HUES6 (cell line): ENCODE measurements around the gene PARP1.

Experiments
- H3K27ac ChIP-seq: 2 replicates; pipeline ENCODE4 v1.7.0; 2013; ENCODE audit warnings: low read depth, mild to moderate bottlenecking, low read length, inconsistent platforms
- H3K27me3 ChIP-seq: 2 replicates; pipeline ENCODE4 v1.6.1; 2013; ENCODE audit warnings: low read length; ENCODE audit not compliant: control insufficient read depth, insufficient read depth
- H3K36me3 ChIP-seq: 2 replicates; pipeline ENCODE4 v1.6.1; 2013; ENCODE audit warnings: low read length; ENCODE audit not compliant: control insufficient read depth, insufficient read depth
- H3K4me1 ChIP-seq: 2 replicates; pipeline ENCODE4 v1.6.1; 2013; ENCODE audit warnings: low read length; ENCODE audit not compliant: control insufficient read depth, insufficient read depth
- H3K4me3 ChIP-seq: 2 replicates; pipeline ENCODE4 v1.5.1; 2013; ENCODE audit warnings: low read depth, low read length
- H3K9ac ChIP-seq: one replicate; pipeline ENCODE4 v1.6.1; 2013; ENCODE audit warnings: mild to moderate bottlenecking, low read length
- H3K9me3 ChIP-seq: 2 replicates; pipeline ENCODE4 v1.6.1; 2013; ENCODE audit warnings: low read depth, low read length; ENCODE audit not compliant: control insufficient read depth, insufficient read depth

The PARP1 gene

GRCh38 chr1:226405411-226405988 is 2.4 kb downstream of the PARP1 start:
- no peaks in the 10 kb centered on the region for H3K9me3 ChIP-seq
- H3K9ac ChIP-seq: peak overlapping the region; percentile 66
- peaks cover 26% of the 10 kb centered on the region for H3K36me3 ChIP-seq
- H3K4me1 ChIP-seq: peaks cover 54% of the 10 kb centered on the region
- H3K27me3 ChIP-seq: no peaks in the 10 kb centered on the region
- peak overlapping the region; percentile 53 for H3K27ac ChIP-seq
- peak overlapping the region; percentile 97 for H3K4me3 ChIP-seq

DNA sequence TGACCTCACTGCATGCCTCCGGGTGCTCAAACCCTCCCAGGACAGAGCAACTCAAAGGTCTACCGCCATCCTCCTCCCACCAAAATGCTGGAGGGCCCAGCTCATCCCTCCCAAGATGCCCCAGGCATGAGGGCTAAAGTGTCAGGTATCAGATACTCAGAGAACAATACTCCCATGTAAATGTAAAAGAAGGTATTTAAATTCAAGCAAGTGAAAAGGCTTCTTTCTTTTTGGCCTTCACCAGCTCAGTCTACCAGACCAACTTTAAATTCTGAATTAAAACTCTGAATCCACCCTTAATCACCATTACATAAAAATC is 3.0 kb downstream of the PARP1 start:
- no peaks in the 10 kb centered on the region for H3K9me3 ChIP-seq
- H3K4me3 ChIP-seq: peak overlapping the region; percentile 97
- peaks cover 54% of the 10 kb centered on the region for H3K4me1 ChIP-seq
- peak overlapping the region; percentile 74 for H3K9ac ChIP-seq
- H3K27me3 ChIP-seq: no peaks in the 10 kb centered on the region
- H3K36me3 ChIP-seq: peaks cover 32% of the 10 kb centered on the region
- H3K27ac ChIP-seq: peak overlapping the region; percentile 53

- peak overlapping the region; percentile 97 for H3K4me3 ChIP-seq
- H3K27ac ChIP-seq: peak overlapping the region; percentile 53
These were observed 3.6 kb downstream of the PARP1 start for GRCh38 chr1:226404063-226404903.

GRCh38 chr1:226403201-226404034 is 4.5 kb downstream of the PARP1 start:
- Histone ChIP-seq H3K36me3 (peaks cover 46% of the 10 kb centered on the region), H3K27ac (peak overlapping the region; percentile 53; the same call in 1 of the 2 replicates), H3K4me1 (peaks cover 50% of the 10 kb centered on the region), H3K27me3 (no peaks in the 10 kb centered on the region), H3K9ac (no peak overlapping the region), H3K4me3 (peak overlapping the region; percentile 97), H3K9me3 (no peaks in the 10 kb centered on the region)

More at GRCh38 chr1:226404063-226404903, 3.6 kb downstream of the PARP1 start:
- Histone ChIP-seq H3K36me3 (peaks cover 38% of the 10 kb centered on the region), H3K27me3 (no peaks in the 10 kb centered on the region), H3K4me1 (peaks cover 54% of the 10 kb centered on the region), H3K9ac (peak overlapping the region; percentile 74), H3K9me3 (no peaks in the 10 kb centered on the region)

DNA sequence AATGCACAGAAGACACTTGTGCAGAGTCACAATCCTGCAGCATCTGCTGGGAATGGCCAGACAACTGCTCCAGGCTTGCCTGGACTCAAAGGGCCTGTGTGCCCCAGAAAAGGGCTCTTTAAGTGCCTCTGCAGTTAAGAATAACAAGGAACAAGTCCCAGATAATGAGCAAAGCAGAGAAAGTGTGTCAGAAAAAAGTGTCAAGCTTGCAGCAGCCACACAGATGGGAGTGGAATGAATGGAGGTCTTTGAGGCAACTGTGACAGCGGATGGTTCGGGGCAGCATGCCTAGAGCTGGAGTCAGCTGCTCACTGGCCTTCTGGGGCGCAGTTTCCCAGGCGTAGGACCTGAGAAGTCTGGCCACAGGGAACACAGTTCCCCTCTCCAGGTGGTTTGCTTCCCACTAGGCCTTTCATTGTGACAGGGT is 5.1 kb downstream of the PARP1 start:
- H3K27me3 ChIP-seq: no peaks in the 10 kb centered on the region
- H3K9ac ChIP-seq: no peak overlapping the region
- peaks cover 52% of the 10 kb centered on the region for H3K36me3 ChIP-seq
- H3K27ac ChIP-seq: peak overlapping the region; percentile 20; the same call in 1 of the 2 replicates
- H3K4me1 ChIP-seq: peaks cover 49% of the 10 kb centered on the region
- no peak overlapping the region for H3K4me3 ChIP-seq
- H3K9me3 ChIP-seq: no peaks in the 10 kb centered on the region

DNA sequence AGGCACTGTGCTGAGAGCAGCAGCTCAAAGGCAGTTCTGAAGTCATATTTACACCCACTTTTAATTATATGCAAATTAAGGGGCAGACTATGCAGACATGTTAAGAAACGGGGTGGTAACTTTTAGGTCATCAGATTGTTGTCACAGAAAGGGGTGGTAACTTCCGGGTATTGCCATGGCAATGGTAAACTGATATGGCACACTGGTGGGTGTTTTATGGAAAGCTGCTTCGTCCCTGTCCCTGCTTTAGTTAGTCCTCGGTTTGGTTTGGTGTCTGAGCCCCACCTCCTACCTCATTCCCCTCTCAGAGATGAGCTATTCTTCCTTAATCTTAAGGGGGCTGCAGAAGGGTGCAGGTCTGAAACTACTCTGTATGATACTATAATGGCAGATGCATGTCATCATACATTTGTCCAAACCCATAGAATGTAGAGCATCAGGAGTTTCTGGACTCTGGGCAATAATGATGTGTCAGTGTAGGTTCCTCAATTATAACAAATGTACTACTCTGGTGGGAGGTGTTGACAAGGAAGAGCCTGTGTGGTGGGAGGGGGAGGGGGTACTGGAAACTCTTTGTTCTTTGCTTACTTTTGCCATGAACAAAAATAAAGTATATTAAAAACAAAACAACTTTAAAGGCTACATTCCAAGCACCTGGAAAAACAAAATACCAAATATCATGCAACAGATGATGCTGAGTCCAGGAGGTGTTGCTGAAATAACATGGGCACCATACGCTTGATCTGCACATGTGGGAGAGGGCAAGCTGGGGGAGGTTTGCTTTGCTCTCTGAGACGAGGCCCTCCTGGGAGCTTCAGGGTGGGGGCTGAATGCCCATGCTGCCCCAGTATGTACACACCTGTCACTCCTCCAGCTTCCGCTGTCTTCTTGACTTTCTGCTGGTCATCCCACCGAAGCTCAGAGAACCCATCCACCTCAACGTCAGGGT is 6.3 kb downstream of the PARP1 start:
- Histone ChIP-seq H3K9ac (no peak overlapping the region), H3K4me3 (no peak overlapping the region), H3K27me3 (no peaks in the 10 kb centered on the region), H3K4me1 (peaks cover 48% of the 10 kb centered on the region), H3K27ac (no peak overlapping the region), H3K9me3 (no peaks in the 10 kb centered on the region), H3K36me3 (peaks cover 63% of the 10 kb centered on the region)

DNA sequence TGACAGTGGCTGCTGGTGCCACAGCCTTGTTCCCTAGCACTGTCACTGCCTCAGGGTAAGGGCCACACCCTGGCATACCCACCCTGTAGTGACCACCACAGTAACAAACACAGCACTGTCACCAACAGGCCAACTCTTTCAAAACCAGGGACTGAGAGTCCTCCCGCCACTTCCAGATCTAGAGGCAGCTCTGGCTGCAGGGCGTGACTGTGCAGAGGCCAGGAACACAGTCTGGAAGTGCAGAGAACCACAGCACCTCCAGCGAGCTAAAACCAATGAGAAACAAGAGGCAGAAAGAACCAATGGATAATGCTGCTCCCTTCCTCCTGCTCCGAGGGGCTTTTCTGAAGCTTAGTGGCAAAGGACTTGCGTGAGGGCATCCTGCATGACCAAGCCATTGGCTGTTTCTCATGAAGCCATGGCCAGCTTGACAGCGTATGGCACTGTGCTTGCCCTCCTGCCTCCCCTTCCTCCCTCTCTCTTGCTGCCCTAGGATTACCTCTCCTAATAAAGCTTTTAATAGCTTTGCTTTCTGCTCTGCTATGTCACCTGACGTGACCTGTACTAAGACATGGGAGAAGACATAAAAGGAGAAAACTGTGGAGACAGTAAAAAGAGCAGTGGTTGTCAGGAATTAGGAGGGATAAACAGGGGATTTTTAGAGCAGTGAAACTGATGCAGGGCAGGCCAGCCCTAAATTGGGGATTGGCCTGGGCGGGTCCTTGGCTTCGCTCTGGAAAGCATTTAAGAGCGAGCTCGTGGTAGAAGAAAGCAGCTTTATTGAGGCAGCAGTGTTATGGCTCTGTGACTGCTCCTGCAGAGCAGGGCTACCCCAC is 7.2 kb downstream of the PARP1 start:
- no peaks in the 10 kb centered on the region for H3K9me3 ChIP-seq
- H3K36me3 ChIP-seq: peaks cover 68% of the 10 kb centered on the region
- H3K27me3 ChIP-seq: no peaks in the 10 kb centered on the region
- H3K27ac ChIP-seq: no peak overlapping the region
- H3K4me3 ChIP-seq: no peak overlapping the region
- peaks cover 41% of the 10 kb centered on the region for H3K4me1 ChIP-seq
- no peak overlapping the region for H3K9ac ChIP-seq

GRCh38 chr1:226397955-226398636 is 9.8 kb downstream of the PARP1 start:
- peaks cover 20% of the 10 kb centered on the region for H3K4me1 ChIP-seq
- H3K9me3 ChIP-seq: no peaks in the 10 kb centered on the region
- no peak overlapping the region for H3K27ac ChIP-seq
- H3K36me3 ChIP-seq: peaks cover 93% of the 10 kb centered on the region
- no peaks in the 10 kb centered on the region for H3K27me3 ChIP-seq
- H3K4me3 ChIP-seq: no peak overlapping the region
- H3K9ac ChIP-seq: no peak overlapping the region

DNA sequence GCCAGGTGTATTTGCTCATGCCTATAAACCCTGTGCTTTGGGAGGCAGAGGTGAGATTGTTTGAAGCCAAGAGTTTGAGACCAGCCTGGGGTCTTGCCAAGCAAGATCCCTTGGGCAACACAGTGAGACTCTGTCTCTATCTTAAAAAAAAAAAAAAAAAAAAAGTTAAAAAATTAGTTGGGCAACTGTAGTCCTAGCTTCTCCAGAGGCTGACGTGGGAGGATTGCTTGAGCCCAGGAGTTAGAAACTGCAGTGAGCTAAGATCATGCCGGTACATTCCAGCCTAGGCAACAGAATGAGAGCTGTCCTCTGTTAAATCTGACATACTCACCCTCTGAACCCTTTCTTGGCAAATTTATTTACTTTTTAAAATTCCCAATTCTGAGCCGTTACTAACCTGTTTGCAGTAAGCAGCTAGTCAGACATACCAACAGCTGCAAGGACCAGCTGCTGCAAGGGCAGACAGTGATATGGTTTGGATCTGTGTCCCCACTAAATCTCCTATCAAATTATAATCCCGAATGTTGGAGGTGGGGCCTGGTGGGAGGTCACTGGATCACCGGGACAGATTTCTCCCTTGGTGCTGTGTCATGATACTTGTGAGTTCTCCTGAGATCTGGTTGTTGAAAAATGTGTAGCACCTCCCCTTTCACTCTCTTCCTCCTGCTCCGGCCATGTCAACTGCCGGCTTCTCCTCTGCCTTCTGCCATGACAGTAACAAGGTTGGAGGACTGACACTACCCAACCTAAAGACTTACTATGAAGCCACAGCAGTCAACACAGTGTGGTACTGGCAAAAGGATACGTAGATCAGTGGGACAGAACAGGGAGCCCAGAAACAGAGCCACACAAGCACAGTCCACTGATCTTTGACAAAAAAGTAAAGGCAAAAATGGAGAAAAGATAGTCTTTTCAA is 10.6 kb downstream of the PARP1 start:
- no peaks in the 10 kb centered on the region for H3K27me3 ChIP-seq
- peaks cover 93% of the 10 kb centered on the region for H3K36me3 ChIP-seq
- H3K27ac ChIP-seq: no peak overlapping the region

More for the DNA sequence above, 10.6 kb downstream of the PARP1 start:
- Histone ChIP-seq H3K9ac (no peak overlapping the region), H3K4me1 (peaks cover 16% of the 10 kb centered on the region), H3K4me3 (no peak overlapping the region), H3K9me3 (no peaks in the 10 kb centered on the region)
